ENCODE data around the gene GGTA1.
"Not testable (repeated sequence)": the region's sequence is repeated elsewhere in the genome, so short reads cannot be mapped to it uniquely, and the experiment has no call there.

The GGTA1 gene

DNA sequence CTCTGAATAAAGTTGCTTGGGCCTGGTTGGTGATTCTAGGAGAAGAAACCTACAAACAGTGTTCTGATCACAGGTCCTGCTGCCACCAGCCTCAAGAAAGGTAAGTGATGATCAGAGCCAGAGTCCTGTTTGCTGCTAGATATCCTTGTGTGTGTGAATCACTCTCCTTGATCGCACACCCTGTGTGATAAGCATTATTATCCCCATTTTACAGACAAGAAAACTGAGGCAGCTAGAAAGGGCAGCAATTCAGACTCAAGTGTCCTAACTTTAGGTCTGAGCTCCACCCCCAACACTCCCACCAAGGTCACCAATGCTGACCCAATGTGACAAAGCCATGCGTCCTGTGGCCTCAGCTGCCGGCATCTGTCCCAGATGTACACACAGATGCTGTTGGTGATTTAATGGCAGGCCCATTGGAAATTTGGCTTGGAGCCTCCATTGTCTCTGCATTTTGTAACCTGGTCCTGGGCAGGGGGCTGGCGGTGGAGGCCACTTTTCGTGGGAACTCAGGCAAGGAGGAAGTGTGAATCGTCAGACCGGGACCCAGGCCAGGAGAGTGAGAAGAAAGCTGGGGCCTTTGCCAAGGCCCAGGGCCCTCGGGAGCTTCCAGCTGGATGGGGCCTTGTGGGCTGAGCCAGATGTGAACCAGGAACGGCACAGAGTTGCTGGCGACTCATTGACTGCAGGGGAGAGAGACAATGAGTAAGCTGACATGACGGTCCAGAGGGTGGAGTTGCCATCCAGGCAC, 29.8 kb upstream of the GGTA1 start:
- H3K79me2 ChIP-seq (ENCODE audit: control insufficient read depth, low read length) = no peaks in the 10 kb centered on the region
- H4K20me1 ChIP-seq (ENCODE audit: control insufficient read depth, insufficient read depth, low read depth, low read length) = no peaks in the 10 kb centered on the region
- TF ChIP-seq, protein P1, sequence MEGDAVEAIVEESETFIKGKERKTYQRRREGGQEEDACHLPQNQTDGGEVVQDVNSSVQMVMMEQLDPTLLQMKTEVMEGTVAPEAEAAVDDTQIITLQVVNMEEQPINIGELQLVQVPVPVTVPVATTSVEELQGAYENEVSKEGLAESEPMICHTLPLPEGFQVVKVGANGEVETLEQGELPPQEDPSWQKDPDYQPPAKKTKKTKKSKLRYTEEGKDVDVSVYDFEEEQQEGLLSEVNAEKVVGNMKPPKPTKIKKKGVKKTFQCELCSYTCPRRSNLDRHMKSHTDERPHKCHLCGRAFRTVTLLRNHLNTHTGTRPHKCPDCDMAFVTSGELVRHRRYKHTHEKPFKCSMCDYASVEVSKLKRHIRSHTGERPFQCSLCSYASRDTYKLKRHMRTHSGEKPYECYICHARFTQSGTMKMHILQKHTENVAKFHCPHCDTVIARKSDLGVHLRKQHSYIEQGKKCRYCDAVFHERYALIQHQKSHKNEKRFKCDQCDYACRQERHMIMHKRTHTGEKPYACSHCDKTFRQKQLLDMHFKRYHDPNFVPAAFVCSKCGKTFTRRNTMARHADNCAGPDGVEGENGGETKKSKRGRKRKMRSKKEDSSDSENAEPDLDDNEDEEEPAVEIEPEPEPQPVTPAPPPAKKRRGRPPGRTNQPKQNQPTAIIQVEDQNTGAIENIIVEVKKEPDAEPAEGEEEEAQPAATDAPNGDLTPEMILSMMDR (IDR thresholded peaks at IDR 0.05; ENCODE audit: low read depth, low read length, poor library complexity, severe bottlenecking) = no peak
- no peak for TF ChIP-seq EZH2phosphoT487 (IDR thresholded peaks at IDR 0.05; ENCODE audit: borderline replicate concordance, low read length)
- no peak overlapping the region for H3K4me2 ChIP-seq (ENCODE audit: low read length)
- no peaks in the 10 kb centered on the region for H3K9me2 ChIP-seq (replicated peaks; ENCODE audit: control insufficient read depth, low read length)
- H3K36me3 ChIP-seq (ENCODE audit: control insufficient read depth, low read length) = no peaks in the 10 kb centered on the region
- H3K4me1 ChIP-seq (ENCODE audit: control insufficient read depth, low read length) = no peaks in the 10 kb centered on the region
- H3K9me3 ChIP-seq (ENCODE audit: control insufficient read depth, insufficient read depth, low read length) = no peaks in the 10 kb centered on the region
- H3F3A ChIP-seq (ENCODE audit: control insufficient read depth, insufficient read depth) = no peaks in the 10 kb centered on the region
- peaks cover 4% of the 10 kb centered on the region; the same call in 1 of the 2 replicates for H3K27me3 ChIP-seq (ENCODE audit: control insufficient read depth, low read length)
- no peak overlapping the region for H3K27ac ChIP-seq (ENCODE audit: low read depth, low read length)
- H3K4me3 ChIP-seq (ENCODE audit: low read length) = no peak overlapping the region

DNA sequence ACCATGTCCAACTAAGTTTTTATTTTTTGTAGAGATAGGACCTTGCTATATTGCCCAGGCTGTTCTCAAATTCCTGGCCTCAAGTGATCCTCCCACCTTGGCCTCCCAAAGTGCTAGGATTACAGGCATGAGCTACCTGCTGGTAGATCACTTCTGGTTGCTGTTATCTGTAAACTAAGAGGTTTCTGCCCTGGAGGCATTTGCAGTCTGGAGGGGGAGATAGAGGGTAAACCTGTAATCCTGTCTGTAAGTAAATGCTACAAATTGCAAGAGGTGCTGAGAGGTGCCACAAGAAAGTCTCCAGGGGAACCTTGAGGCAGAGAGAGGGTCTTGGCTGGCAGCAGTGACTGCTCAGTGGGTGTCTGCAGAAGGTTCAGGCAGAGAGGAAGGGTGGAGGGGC, 29.0 kb upstream of the GGTA1 start:
- H3K9me3 ChIP-seq (ENCODE audit: control insufficient read depth, insufficient read depth, low read length) = no peaks in the 10 kb centered on the region
- TF ChIP-seq, protein P1 (IDR thresholded peaks at IDR 0.05; ENCODE audit: low read depth, low read length, poor library complexity, severe bottlenecking) = no peak
- TF ChIP-seq EZH2phosphoT487 (IDR thresholded peaks at IDR 0.05; ENCODE audit: borderline replicate concordance, low read length) = no peak
- no peaks in the 10 kb centered on the region for H3K9me2 ChIP-seq (replicated peaks; ENCODE audit: control insufficient read depth, low read length)
- no peaks in the 10 kb centered on the region for H3K79me2 ChIP-seq (ENCODE audit: control insufficient read depth, low read length)
- H3K4me1 ChIP-seq (ENCODE audit: control insufficient read depth, low read length) = no peaks in the 10 kb centered on the region
- H3K27me3 ChIP-seq (ENCODE audit: control insufficient read depth, low read length) = peaks cover 4% of the 10 kb centered on the region; the same call in 1 of the 2 replicates
- H3K36me3 ChIP-seq (ENCODE audit: control insufficient read depth, low read length) = no peaks in the 10 kb centered on the region
- H3K4me3 ChIP-seq (ENCODE audit: low read length) = no peak overlapping the region
- H3K4me2 ChIP-seq (ENCODE audit: low read length) = no peak overlapping the region
- no peaks in the 10 kb centered on the region for H3F3A ChIP-seq (ENCODE audit: control insufficient read depth, insufficient read depth)
- no peak overlapping the region for H3K27ac ChIP-seq (ENCODE audit: low read depth, low read length)
- no peaks in the 10 kb centered on the region for H4K20me1 ChIP-seq (ENCODE audit: control insufficient read depth, insufficient read depth, low read depth, low read length)

DNA sequence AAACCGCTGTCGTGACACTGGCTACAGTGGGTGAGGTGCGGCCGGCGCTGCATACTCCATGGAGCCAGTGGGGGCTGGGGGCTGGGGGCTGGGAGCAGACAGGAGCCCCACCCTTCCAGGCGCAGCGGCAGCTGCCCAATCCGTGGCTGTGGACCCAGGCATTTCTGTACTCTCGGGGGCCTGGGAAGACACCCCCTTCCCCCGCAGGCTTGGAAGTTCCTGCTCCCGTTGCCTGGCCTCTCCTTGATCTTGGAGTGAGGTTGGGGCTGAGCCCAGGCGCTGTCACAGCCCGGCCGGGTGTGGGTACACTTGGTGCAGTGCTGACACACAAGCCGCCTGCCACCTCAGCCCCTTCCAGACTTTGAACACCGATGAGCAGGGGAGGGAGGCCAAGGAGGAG, 27.7 kb upstream of the GGTA1 start:
- no peaks in the 10 kb centered on the region for H3K4me1 ChIP-seq (ENCODE audit: control insufficient read depth, low read length)

DNA sequence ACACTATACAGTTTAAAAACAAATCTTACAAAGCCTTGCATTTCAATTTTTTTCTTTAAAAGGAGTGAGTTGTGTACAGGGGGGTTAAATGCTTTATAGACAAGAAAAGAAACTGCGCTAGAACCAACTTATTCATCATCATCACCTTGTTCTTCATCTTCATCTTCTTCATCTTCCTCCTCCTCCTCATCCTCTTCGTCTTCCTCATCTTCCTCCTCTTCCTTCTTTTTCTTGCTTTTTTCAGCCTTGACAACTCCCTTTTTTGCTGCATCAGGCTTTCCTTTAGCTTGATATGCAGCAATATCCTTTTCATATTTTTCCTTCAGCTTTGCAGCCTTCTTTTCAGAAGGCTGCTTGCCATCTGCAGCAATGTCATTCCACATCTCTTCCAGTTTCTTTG, 20.0 kb upstream of the GGTA1 start:
- H3F3A ChIP-seq (ENCODE audit: control insufficient read depth, insufficient read depth); H3K9me2 ChIP-seq (replicated peaks; ENCODE audit: control insufficient read depth, low read length); H3K27me3 ChIP-seq (ENCODE audit: control insufficient read depth, low read length); H3K4me3 ChIP-seq (ENCODE audit: low read length); H3K79me2 ChIP-seq (ENCODE audit: control insufficient read depth, low read length); H3K27ac ChIP-seq (ENCODE audit: low read depth, low read length); H4K20me1 ChIP-seq (ENCODE audit: control insufficient read depth, insufficient read depth, low read depth, low read length); H3K4me1 ChIP-seq (ENCODE audit: control insufficient read depth, low read length); H3K9me3 ChIP-seq (ENCODE audit: control insufficient read depth, insufficient read depth, low read length); H3K36me3 ChIP-seq (ENCODE audit: control insufficient read depth, low read length); H3K4me2 ChIP-seq (ENCODE audit: low read length): not testable (repeated sequence)

More for the DNA sequence above, 27.7 kb upstream of the GGTA1 start:
- Histone ChIP-seq H3K27ac (ENCODE audit: low read depth, low read length) (no peak overlapping the region), H3F3A (ENCODE audit: control insufficient read depth, insufficient read depth) (no peaks in the 10 kb centered on the region), H3K9me3 (ENCODE audit: control insufficient read depth, insufficient read depth, low read length) (no peaks in the 10 kb centered on the region), H3K4me2 (ENCODE audit: low read length) (no peak overlapping the region), H3K79me2 (ENCODE audit: control insufficient read depth, low read length) (no peaks in the 10 kb centered on the region), H3K36me3 (ENCODE audit: control insufficient read depth, low read length) (no peaks in the 10 kb centered on the region), H3K27me3 (ENCODE audit: control insufficient read depth, low read length) (peaks cover 4% of the 10 kb centered on the region; the same call in 1 of the 2 replicates), H3K4me3 (ENCODE audit: low read length) (no peak overlapping the region), H4K20me1 (ENCODE audit: control insufficient read depth, insufficient read depth, low read depth, low read length) (no peaks in the 10 kb centered on the region), H3K9me2 (replicated peaks; ENCODE audit: control insufficient read depth, low read length) (no peaks in the 10 kb centered on the region)
- TF ChIP-seq, protein P1 (IDR thresholded peaks at IDR 0.05; ENCODE audit: low read depth, low read length, poor library complexity, severe bottlenecking) = no peak
- no peak for TF ChIP-seq EZH2phosphoT487 (IDR thresholded peaks at IDR 0.05; ENCODE audit: borderline replicate concordance, low read length)

Measured in DOHH2 (cell line).